ENCODE measurements around the gene PPP2R3B. TPM values are rescaled to one million over a fixed set of nuclear protein-coding genes. Genes with fewer than 3 reads are reported as not detected.

PPP2R3B gene
- total and polyA plus RNA-seq, 7 experiments from 2014 or later, result 7.3 to 53.5 (median 30.0) TPM

DNA sequence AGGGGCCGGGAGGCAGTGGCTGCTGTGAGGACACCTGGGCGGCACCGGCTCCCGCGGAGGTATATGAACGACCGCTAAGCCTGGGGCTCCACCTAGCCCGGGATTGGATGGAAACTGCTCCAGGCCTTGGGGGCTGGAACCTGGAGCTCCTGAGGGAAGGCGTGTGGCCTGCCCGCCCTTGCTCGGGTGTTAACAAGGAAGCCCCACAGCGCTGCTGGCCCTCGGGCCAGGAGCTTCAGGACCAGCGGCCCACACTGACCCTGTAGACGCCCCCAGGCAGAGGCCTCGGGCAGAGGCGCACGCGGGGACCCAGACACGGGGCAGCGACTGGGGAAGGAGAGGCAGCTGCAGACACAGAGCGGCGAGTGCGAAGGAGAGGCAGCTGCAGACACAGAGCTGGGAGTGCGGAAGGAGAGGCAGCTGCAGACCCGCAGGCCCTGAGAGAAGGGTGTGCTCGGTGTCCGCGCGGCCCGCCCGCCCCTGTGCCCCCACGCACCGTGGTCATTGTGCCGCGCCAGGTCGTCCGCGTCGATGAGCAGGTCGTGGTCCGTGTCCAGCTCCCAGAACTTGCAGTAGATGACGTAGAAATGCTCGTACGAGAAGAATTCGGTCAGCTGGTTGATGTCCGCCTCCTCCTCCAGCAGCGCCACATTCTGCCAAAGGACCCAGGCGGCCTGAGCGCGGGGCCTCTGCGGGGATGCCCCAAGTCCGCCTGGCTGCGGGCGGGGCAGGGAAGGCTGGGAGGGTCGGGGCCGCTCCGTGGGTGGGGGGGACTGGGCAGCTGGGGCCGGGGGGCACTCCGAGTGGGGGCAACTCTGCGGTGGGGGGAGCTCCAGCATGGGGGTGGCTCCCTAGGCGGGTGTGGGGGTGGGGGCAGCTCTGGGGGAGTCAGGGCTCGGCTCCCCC lies 41.4 kb downstream of the PPP2R3B start:
- no peak overlapping the region for H3K4me3 ChIP-seq (ENCODE audit: low read length)

DNA sequence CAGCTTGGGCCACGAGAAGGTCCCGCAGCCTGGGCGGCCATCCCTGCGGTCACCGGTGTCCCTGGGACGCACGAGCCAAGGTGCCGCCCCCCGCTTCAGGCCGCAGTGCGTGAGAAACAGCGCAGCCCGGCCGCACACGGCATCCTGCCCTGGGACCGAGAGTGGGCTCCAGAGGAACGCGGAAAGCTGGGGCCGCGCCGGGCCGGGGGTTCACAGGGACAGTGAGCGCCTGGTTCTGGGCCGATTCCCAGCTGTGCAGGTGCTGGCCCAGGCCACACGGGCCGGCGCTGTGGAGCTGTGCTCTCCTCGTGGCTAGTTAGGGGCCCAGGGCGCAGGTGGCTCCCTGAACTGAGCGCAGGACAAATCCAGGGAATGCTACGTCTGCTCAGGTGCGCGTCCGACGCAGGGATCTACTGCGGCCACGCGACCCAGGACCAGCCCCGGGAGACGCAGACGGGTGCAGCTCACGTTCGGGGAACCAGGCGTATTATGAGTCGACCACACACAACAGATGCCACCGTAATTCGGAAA lies 42.3 kb downstream of the PPP2R3B start:
- no peaks in the 10 kb centered on the region for H3K9me3 ChIP-seq (ENCODE audit: control insufficient read depth in 2 of 3, low read length in 3 of 3)
- H3K4me1 Mint-ChIP-seq, result peaks cover 0 to 6% (median 0%) of the 10 kb centered on the region in 7 donors
- H3K9me3 Mint-ChIP-seq, result peaks cover 0 to 2% (median 0%) of the 10 kb centered on the region in 11 donors
- DNase-seq (peak in 1 of 9 donors; percentile 3), ATAC-seq (no peak)
- intact Hi-C loops (cut with micrococcal nuclease), result no loop called here
- peak overlapping the region in 1 of 9 donors; percentile 4 for H3K27ac Mint-ChIP-seq
- peaks cover 0 to 24% (median 0%) of the 10 kb centered on the region in 3 experiments for H3K36me3 ChIP-seq (ENCODE audit: control insufficient read depth in 2 of 3, insufficient read depth in 3 of 3, low read length in 3 of 3)
- no peaks in the 10 kb centered on the region for H3K27me3 ChIP-seq (ENCODE audit: control insufficient read depth in 2 of 2, insufficient read depth in 2 of 2, low read length in 2 of 2)
- CTCF ChIA-PET, result no interaction called here
- POLR2A ChIA-PET, result no interaction called here
- no peaks in the 10 kb centered on the region for H3K27me3 Mint-ChIP-seq
- no peak overlapping the region for H3K4me3 ChIP-seq (ENCODE audit: low read length)
- no peak overlapping the region for H3K27ac ChIP-seq (ENCODE audit: low read depth, low read length)
- H3K4me1 ChIP-seq (ENCODE audit: control insufficient read depth in 2 of 2, insufficient read depth in 2 of 2, low read length in 2 of 2), result no peaks in the 10 kb centered on the region
- H3K36me3 Mint-ChIP-seq, result peaks cover 0 to 26% (median 4%) of the 10 kb centered on the region in 5 donors
- H3K4me3 Mint-ChIP-seq, result no peak overlapping the region

More for the DNA sequence above, 41.4 kb downstream of the PPP2R3B start:
- H3K4me3 Mint-ChIP-seq, result no peak overlapping the region
- no peak overlapping the region for H3K27ac Mint-ChIP-seq
- H3K36me3 Mint-ChIP-seq, result peaks cover 0 to 26% (median 4%) of the 10 kb centered on the region in 5 donors
- H3K27me3 ChIP-seq (ENCODE audit: control insufficient read depth in 2 of 2, insufficient read depth in 2 of 2, low read length in 2 of 2), result no peaks in the 10 kb centered on the region
- H3K4me1 ChIP-seq (ENCODE audit: control insufficient read depth in 2 of 2, insufficient read depth in 2 of 2, low read length in 2 of 2), result no peaks in the 10 kb centered on the region
- ATAC-seq (no peak), DNase-seq (peak in 1 of 9 donors; percentile 4)
- ChIA-PET POLR2A (no interaction called here), CTCF (no interaction called here)
- peaks cover 0 to 6% (median 0%) of the 10 kb centered on the region in 7 donors for H3K4me1 Mint-ChIP-seq
- no peaks in the 10 kb centered on the region for H3K27me3 Mint-ChIP-seq
- peaks cover 0 to 2% (median 0%) of the 10 kb centered on the region in 11 donors for H3K9me3 Mint-ChIP-seq
- no peaks in the 10 kb centered on the region for H3K9me3 ChIP-seq (ENCODE audit: control insufficient read depth in 2 of 3, low read length in 3 of 3)
- no peak overlapping the region for H3K27ac ChIP-seq (ENCODE audit: low read depth, low read length)
- peaks cover 0 to 24% (median 0%) of the 10 kb centered on the region in 3 experiments for H3K36me3 ChIP-seq (ENCODE audit: control insufficient read depth in 2 of 3, insufficient read depth in 3 of 3, low read length in 3 of 3)
- intact Hi-C loops (cut with micrococcal nuclease), result no loop called here

DNA sequence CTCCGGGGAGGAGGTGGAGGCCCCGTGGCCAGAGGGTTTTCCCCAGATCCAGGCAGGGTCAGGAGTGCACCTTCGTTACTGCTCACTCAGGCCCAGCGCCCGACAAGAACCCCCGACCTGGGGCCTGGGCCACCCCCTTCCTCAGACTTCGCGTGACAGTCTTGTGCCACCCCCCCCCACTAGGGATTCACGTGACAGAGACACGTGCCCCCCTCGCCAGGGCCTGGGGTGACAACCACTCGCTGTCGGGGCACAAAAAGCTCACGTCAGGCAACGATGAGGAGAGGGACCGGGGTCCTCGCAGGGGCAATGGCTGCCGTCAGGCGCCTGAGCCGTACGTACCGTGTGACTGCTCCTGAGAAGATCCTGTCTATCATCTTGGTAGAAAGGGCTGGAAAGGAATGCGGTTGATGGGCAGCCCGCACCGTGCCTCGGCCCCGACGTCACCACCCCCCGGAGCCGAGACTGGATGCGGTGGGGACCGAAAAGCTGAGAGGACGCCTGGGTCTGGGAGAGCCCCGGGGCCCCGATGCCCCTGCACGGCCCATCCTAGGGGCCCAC lies 45.1 kb downstream of the PPP2R3B start:
- peaks cover 0 to 42% (median 11%) of the 10 kb centered on the region in 5 donors for H3K36me3 Mint-ChIP-seq
- POLR2A ChIA-PET, result no interaction called here
- intact Hi-C loops (cut with micrococcal nuclease), result no loop called here
- Histone ChIP-seq H3K27me3 (ENCODE audit: control insufficient read depth in 2 of 2, insufficient read depth in 2 of 2, low read length in 2 of 2) (no peaks in the 10 kb centered on the region), H3K27ac (ENCODE audit: low read depth, low read length) (no peak overlapping the region), H3K4me1 (ENCODE audit: control insufficient read depth in 2 of 2, insufficient read depth in 2 of 2, low read length in 2 of 2) (no peaks in the 10 kb centered on the region), H3K4me3 (ENCODE audit: low read length) (no peak overlapping the region), H3K36me3 (ENCODE audit: control insufficient read depth in 2 of 3, insufficient read depth in 3 of 3, low read length in 3 of 3) (peaks cover 0 to 36% (median 0%) of the 10 kb centered on the region in 3 experiments), H3K9me3 (ENCODE audit: control insufficient read depth in 2 of 3, low read length in 3 of 3) (no peaks in the 10 kb centered on the region)
- peaks cover 0 to 2% (median 0%) of the 10 kb centered on the region in 11 donors for H3K9me3 Mint-ChIP-seq
- H3K27me3 Mint-ChIP-seq, result no peaks in the 10 kb centered on the region
- peak overlapping the region in 1 of 9 donors; percentile 50 for H3K27ac Mint-ChIP-seq
- CTCF ChIA-PET, result no interaction called here
- no peaks in the 10 kb centered on the region for H3K4me1 Mint-ChIP-seq
- peak in 1 of 9 donors; percentile 3 for DNase-seq
- no peak overlapping the region for H3K4me3 Mint-ChIP-seq
- ATAC-seq, result no peak

DNA sequence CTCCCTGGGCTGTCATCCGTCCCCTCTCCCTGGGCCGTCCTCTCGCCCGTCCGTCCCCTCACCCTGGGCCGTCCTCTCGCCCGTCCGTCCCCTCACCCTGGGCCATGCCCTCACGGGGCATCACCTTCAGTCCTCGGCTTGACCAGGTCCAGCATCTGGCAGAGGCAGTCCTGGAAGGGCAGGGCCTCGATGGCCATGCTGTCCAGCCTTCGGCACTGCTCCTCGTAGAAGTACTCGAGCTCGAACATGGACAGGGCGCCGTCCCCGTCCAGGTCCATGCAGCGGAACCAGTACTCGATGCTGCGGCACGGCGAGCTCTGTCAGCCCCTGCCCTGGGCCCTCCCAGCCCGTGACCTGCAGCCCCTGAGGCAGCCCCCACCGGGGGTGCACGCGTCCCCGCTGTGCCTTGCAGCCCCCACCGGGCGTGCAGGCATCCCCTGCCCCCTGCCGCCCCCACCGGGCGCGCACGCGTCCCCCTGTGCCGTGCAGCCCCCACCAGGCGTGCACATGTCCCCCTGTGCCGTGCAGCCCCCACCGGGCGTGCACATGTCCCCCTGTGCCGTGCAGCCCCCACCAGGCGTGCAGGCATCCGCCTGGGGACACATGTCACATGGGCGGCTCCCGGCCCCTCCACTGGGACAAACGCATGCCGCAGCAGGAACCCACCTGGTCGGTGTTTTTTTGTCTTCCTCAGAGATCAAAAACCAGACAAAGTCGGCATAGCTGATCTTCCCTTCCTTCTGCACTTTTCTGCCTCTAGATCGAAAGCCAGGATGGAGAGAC lies 45.9 kb downstream of the PPP2R3B start:
- DNase-seq, result peak in 1 of 9 donors; percentile 9
- peaks cover 0 to 47% (median 17%) of the 10 kb centered on the region in 5 donors for H3K36me3 Mint-ChIP-seq
- Histone ChIP-seq H3K27me3 (ENCODE audit: control insufficient read depth in 2 of 2, insufficient read depth in 2 of 2, low read length in 2 of 2) (no peaks in the 10 kb centered on the region), H3K27ac (ENCODE audit: low read depth, low read length) (no peak overlapping the region), H3K36me3 (ENCODE audit: control insufficient read depth in 2 of 3, insufficient read depth in 3 of 3, low read length in 3 of 3) (peaks cover 0 to 44% (median 0%) of the 10 kb centered on the region in 3 experiments), H3K4me3 (ENCODE audit: low read length) (no peak overlapping the region), H3K4me1 (ENCODE audit: control insufficient read depth in 2 of 2, insufficient read depth in 2 of 2, low read length in 2 of 2) (no peaks in the 10 kb centered on the region), H3K9me3 (ENCODE audit: control insufficient read depth in 2 of 3, low read length in 3 of 3) (no peaks in the 10 kb centered on the region)
- POLR2A ChIA-PET, result no interaction called here
- intact Hi-C loops (cut with micrococcal nuclease), result no loop called here
- CTCF ChIA-PET, result no interaction called here
- no peak overlapping the region for H3K4me3 Mint-ChIP-seq
- ATAC-seq, result no peak
- H3K4me1 Mint-ChIP-seq, result no peaks in the 10 kb centered on the region
- H3K9me3 Mint-ChIP-seq, result peaks cover 0 to 2% (median 0%) of the 10 kb centered on the region in 11 donors
- no peaks in the 10 kb centered on the region for H3K27me3 Mint-ChIP-seq
- peak overlapping the region in 1 of 9 donors; percentile 14 for H3K27ac Mint-ChIP-seq

DNA sequence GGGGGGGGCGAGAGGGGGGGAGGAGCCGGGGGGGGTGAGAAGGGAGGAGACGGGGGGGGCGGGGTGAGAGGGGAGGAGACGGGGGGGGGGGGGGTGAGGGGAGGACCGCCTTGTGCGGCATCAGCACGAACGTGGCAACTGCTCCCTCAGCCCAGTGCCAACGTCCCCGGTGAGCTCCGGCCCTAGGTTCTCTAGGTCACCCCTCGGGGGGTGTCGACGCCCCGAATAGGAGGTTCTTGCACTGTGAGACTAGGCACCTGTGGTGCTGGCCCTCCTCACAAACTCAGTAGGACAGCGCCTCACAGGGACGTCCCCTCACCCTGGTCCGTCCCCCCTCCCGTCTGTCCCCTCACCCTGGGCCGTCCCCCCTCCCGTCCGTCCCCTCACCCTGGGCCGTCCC lies 46.6 kb downstream of the PPP2R3B start:
- Histone ChIP-seq H3K27ac (ENCODE audit: low read depth, low read length) (no peak overlapping the region), H3K4me1 (ENCODE audit: control insufficient read depth in 2 of 2, insufficient read depth in 2 of 2, low read length in 2 of 2) (no peaks in the 10 kb centered on the region), H3K36me3 (ENCODE audit: control insufficient read depth in 2 of 3, insufficient read depth in 3 of 3, low read length in 3 of 3) (peaks cover 0 to 46% (median 0%) of the 10 kb centered on the region in 3 experiments), H3K27me3 (ENCODE audit: control insufficient read depth in 2 of 2, insufficient read depth in 2 of 2, low read length in 2 of 2) (no peaks in the 10 kb centered on the region), H3K4me3 (ENCODE audit: low read length) (no peak overlapping the region), H3K9me3 (ENCODE audit: control insufficient read depth in 2 of 3, low read length in 3 of 3) (no peaks in the 10 kb centered on the region)
- intact Hi-C loops (cut with micrococcal nuclease), result no loop called here
- H3K27ac Mint-ChIP-seq, result no peak overlapping the region
- POLR2A ChIA-PET, result no interaction called here
- no peak overlapping the region for H3K4me3 Mint-ChIP-seq
- ATAC-seq, result no peak
- DNase-seq, result peak in 1 of 9 donors; percentile 18
- H3K36me3 Mint-ChIP-seq, result peaks cover 0 to 43% (median 18%) of the 10 kb centered on the region in 5 donors
- CTCF ChIA-PET, result no interaction called here
- H3K4me1 Mint-ChIP-seq, result no peaks in the 10 kb centered on the region
- peaks cover 0 to 2% (median 0%) of the 10 kb centered on the region in 11 donors for H3K9me3 Mint-ChIP-seq
- no peaks in the 10 kb centered on the region for H3K27me3 Mint-ChIP-seq

DNA sequence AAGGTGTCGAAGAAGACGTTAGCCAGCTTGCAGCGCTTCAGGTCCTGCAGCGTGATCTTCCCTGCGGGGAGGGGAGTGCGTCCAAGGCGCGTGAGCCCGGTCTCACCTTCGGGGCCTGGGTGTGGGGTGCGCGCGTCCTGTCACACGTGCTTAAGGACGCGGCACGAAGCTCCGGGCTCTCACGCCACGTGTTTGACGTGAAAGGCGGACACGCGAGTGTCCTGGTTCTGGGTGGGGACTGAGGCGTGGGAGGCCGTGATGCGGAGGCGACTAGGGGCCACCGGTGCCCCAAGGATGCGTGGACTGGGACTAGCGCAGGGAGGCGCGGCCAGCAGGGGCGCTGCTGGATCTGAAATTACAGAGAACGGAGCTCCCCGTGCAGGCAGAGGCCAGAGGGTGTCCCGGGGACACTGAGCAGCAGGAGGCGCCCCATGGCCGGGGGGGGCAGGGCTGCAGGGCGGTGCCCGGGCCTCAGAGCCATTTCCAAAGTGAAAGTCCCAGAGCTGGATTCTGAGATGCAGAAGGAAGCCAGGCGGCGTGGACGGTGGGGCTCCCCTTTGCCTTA lies 47.8 kb downstream of the PPP2R3B start:
- no peak overlapping the region for H3K4me3 ChIP-seq (ENCODE audit: low read length)
- intact Hi-C loops (cut with micrococcal nuclease), result no loop called here
- ChIA-PET POLR2A (no interaction called here), CTCF (no interaction called here)
- DNase-seq, result no peak
- H3K36me3 ChIP-seq (ENCODE audit: control insufficient read depth in 2 of 3, insufficient read depth in 3 of 3, low read length in 3 of 3), result peaks cover 0 to 43% (median 0%) of the 10 kb centered on the region in 3 experiments
- no peaks in the 10 kb centered on the region for H3K9me3 ChIP-seq (ENCODE audit: control insufficient read depth in 2 of 3, low read length in 3 of 3)
- Mint-ChIP-seq H3K4me3 (no peak overlapping the region), H3K4me1 (no peaks in the 10 kb centered on the region), H3K36me3 (peaks cover 0 to 38% (median 18%) of the 10 kb centered on the region in 5 donors), H3K27me3 (no peaks in the 10 kb centered on the region), H3K27ac (peak overlapping the region in 2 of 9 donors; percentile 23 to 76), H3K9me3 (peaks cover 0 to 2% (median 0%) of the 10 kb centered on the region in 11 donors)
- no peaks in the 10 kb centered on the region for H3K27me3 ChIP-seq (ENCODE audit: control insufficient read depth in 2 of 2, insufficient read depth in 2 of 2, low read length in 2 of 2)
- no peak for ATAC-seq
- no peaks in the 10 kb centered on the region for H3K4me1 ChIP-seq (ENCODE audit: control insufficient read depth in 2 of 2, insufficient read depth in 2 of 2, low read length in 2 of 2)
- no peak overlapping the region for H3K27ac ChIP-seq (ENCODE audit: low read depth, low read length)

Data from naive thymus-derived CD4-positive, alpha-beta T cell (primary cell).